Esophagus muscularis mucosa (tissue), 4 donors: ENCODE measurements around the gene ABCC8.

Experiments used
- EP300 ChIP-seq: sonication (generic); formaldehyde crosslinking; IDR thresholded peaks from one replicate; pipeline ENCODE4 v1.6.1; 2017; ENCODE audit warnings: antibody characterized with exemption
- POLR2A ChIP-seq: fragments of 450-650 bp; IDR thresholded peaks from one replicate; pipeline ENCODE4 v1.6.1; 2017; ENCODE audit warnings: antibody characterized with exemption, moderate library complexity, mild to moderate bottlenecking, low read depth
- POLR2AphosphoS5 ChIP-seq, 2 donors: sonication (generic); formaldehyde crosslinking; IDR thresholded peaks; one replicate each; pipeline ENCODE4 v1.6.1; 2017; ENCODE audit warnings: antibody characterized with exemption in 2 of 2
- TF ChIP-seq, protein P1 (sequence below), 3 experiments: fragments of 200-600 bp in 2 of 3; fragments of 450-650 bp in 1 of 3; sonication (generic) in 2 of 3; IDR thresholded peaks; one replicate each; pipeline ENCODE4 v1.5.1; 2017 to 2019; ENCODE audit warnings: antibody characterized with exemption in 3 of 3, mild to moderate bottlenecking in 2 of 3, moderate library complexity in 1 of 3

DNA sequence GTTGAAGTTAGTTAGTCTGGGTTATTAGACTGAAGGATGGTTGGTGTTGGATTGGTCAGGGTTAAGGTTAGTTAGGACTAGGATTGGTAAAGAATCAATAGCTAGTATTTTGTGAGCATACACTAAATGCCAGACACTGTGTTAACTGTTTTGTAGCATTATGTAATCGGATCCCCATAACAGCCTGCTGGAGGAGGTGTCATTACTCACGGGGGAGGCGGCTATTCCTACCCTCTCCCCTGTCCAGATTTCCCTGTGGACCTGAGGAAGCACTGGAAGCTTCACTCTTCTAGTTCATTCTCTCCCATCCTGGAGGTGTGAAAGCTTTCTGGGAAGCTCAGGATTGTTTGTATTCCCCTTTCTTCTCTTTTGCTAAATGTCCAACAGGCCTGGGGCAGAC lies 47.7 kb downstream of the ABCC8 start:
- TF ChIP-seq EP300, result no peak
- TF ChIP-seq, protein P1, sequence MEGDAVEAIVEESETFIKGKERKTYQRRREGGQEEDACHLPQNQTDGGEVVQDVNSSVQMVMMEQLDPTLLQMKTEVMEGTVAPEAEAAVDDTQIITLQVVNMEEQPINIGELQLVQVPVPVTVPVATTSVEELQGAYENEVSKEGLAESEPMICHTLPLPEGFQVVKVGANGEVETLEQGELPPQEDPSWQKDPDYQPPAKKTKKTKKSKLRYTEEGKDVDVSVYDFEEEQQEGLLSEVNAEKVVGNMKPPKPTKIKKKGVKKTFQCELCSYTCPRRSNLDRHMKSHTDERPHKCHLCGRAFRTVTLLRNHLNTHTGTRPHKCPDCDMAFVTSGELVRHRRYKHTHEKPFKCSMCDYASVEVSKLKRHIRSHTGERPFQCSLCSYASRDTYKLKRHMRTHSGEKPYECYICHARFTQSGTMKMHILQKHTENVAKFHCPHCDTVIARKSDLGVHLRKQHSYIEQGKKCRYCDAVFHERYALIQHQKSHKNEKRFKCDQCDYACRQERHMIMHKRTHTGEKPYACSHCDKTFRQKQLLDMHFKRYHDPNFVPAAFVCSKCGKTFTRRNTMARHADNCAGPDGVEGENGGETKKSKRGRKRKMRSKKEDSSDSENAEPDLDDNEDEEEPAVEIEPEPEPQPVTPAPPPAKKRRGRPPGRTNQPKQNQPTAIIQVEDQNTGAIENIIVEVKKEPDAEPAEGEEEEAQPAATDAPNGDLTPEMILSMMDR (IDR thresholded peaks at IDR 0.05), result no peak
- no peak for TF ChIP-seq POLR2AphosphoS5 (IDR thresholded peaks at IDR 0.05)
- TF ChIP-seq POLR2A, result no peak
